ENCODE measurements around the gene NOBOX.

- TF ChIP-seq CTCF (IDR thresholded peaks at IDR 0.05; ENCODE audit: low read depth, low read length, missing input control): no peak
- TF ChIP-seq, protein P1, sequence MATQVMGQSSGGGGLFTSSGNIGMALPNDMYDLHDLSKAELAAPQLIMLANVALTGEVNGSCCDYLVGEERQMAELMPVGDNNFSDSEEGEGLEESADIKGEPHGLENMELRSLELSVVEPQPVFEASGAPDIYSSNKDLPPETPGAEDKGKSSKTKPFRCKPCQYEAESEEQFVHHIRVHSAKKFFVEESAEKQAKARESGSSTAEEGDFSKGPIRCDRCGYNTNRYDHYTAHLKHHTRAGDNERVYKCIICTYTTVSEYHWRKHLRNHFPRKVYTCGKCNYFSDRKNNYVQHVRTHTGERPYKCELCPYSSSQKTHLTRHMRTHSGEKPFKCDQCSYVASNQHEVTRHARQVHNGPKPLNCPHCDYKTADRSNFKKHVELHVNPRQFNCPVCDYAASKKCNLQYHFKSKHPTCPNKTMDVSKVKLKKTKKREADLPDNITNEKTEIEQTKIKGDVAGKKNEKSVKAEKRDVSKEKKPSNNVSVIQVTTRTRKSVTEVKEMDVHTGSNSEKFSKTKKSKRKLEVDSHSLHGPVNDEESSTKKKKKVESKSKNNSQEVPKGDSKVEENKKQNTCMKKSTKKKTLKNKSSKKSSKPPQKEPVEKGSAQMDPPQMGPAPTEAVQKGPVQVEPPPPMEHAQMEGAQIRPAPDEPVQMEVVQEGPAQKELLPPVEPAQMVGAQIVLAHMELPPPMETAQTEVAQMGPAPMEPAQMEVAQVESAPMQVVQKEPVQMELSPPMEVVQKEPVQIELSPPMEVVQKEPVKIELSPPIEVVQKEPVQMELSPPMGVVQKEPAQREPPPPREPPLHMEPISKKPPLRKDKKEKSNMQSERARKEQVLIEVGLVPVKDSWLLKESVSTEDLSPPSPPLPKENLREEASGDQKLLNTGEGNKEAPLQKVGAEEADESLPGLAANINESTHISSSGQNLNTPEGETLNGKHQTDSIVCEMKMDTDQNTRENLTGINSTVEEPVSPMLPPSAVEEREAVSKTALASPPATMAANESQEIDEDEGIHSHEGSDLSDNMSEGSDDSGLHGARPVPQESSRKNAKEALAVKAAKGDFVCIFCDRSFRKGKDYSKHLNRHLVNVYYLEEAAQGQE (IDR thresholded peaks at IDR 0.05): no peak
- no peak for TF ChIP-seq SP1 (IDR thresholded peaks at IDR 0.05)
- no peak for TF ChIP-seq NR2F2 (IDR thresholded peaks at IDR 0.05)
- TF ChIP-seq RAD21 (IDR thresholded peaks at IDR 0.05): no peak
- no peak for TF ChIP-seq JUND (IDR thresholded peaks at IDR 0.05)
- TF ChIP-seq, protein P2, sequence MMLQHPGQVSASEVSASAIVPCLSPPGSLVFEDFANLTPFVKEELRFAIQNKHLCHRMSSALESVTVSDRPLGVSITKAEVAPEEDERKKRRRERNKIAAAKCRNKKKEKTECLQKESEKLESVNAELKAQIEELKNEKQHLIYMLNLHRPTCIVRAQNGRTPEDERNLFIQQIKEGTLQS (IDR thresholded peaks at IDR 0.05): no peak
- no peak for TF ChIP-seq GABPA (IDR thresholded peaks at IDR 0.05 in 1 of 2, conservative IDR thresholded peaks at IDR 0.05 in 1 of 2)
- no peak for TF ChIP-seq EGR1 (IDR thresholded peaks at IDR 0.05; ENCODE audit: low read depth in 2 of 2)
- TF ChIP-seq TAF1 (conservative IDR thresholded peaks at IDR 0.05): no peak
- TF ChIP-seq, protein P3, sequence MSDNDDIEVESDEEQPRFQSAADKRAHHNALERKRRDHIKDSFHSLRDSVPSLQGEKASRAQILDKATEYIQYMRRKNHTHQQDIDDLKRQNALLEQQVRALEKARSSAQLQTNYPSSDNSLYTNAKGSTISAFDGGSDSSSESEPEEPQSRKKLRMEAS (IDR thresholded peaks at IDR 0.05): no peak
- TF ChIP-seq YY1 (IDR thresholded peaks at IDR 0.05): no peak
- no peak for TF ChIP-seq HNF4A (conservative IDR thresholded peaks at IDR 0.05)
Measured at GRCh38 chr7:144388950-144389349, 14.5 kb downstream of the NOBOX start.
